Loucy (cell line): ENCODE data around the gene EBP.

ENCODE experiments used
- H2AFZ ChIP-seq: fragments of 200-600 bp; sonication (generic); 2 replicates; pipeline ENCODE4 v1.6.0; 2016; ENCODE audit warnings: antibody characterized with exemption, mild to moderate bottlenecking, low read length, moderate library complexity
- H3F3A ChIP-seq: fragments of 200-600 bp; 2 replicates; pipeline ENCODE4 v1.6.0; 2016; ENCODE audit warnings: antibody characterized with exemption, low read depth, mild to moderate bottlenecking
- H3K27me3 ChIP-seq: fragments of 200-600 bp; sonication (generic); 2 replicates; pipeline ENCODE4 v1.6.1; 2014; ENCODE audit warnings: low read length, mild to moderate bottlenecking; ENCODE audit not compliant: insufficient read depth, poor library complexity, severe bottlenecking
- H3K36me3 ChIP-seq: fragments of 200-600 bp; sonication (generic); 2 replicates; pipeline ENCODE4 v1.6.1; 2016; ENCODE audit warnings: low read length; ENCODE audit not compliant: insufficient read depth
- H3K4me1 ChIP-seq: fragments of 200-600 bp; sonication (generic); 2 replicates; pipeline ENCODE4 v1.5.1; 2014; ENCODE audit warnings: low read length, mild to moderate bottlenecking; ENCODE audit not compliant: insufficient read depth, poor library complexity, severe bottlenecking
- H3K4me2 ChIP-seq: fragments of 200-600 bp; sonication (generic); 2 replicates; pipeline ENCODE4 v1.6.0; 2014; ENCODE audit warnings: antibody characterized with exemption, low read length, low read depth, mild to moderate bottlenecking; ENCODE audit not compliant: poor library complexity, severe bottlenecking
- H3K4me3 ChIP-seq: fragments of 200-600 bp; sonication (generic); 2 replicates; pipeline ENCODE4 v1.5.1; 2014; ENCODE audit warnings: low read length, mild to moderate bottlenecking, mixed read lengths; ENCODE audit not compliant: poor library complexity, severe bottlenecking
- H3K79me2 ChIP-seq: fragments of 200-600 bp; sonication (generic); 2 replicates; pipeline ENCODE4 v1.6.1; 2014; ENCODE audit warnings: low read length; ENCODE audit not compliant: insufficient read depth
- H3K9ac ChIP-seq: fragments of 200-600 bp; sonication (generic); 2 replicates; pipeline ENCODE4 v1.6.0; 2014; ENCODE audit warnings: mild to moderate bottlenecking, low read depth, low read length, moderate library complexity; ENCODE audit not compliant: poor library complexity, severe bottlenecking
- H3K9me2 ChIP-seq: fragments of 200-600 bp; sonication (generic); replicated peaks from 2 replicates; pipeline ENCODE4 v1.6.1; 2016; ENCODE audit warnings: low read depth, low read length, mixed read lengths
- H3K9me3 ChIP-seq: fragments of 200-600 bp; sonication (generic); 2 replicates; pipeline ENCODE4 v1.6.1; 2014; ENCODE audit warnings: mild to moderate bottlenecking, antibody characterized with exemption, low read length, low read depth; ENCODE audit not compliant: insufficient read depth
- H4K20me1 ChIP-seq: fragments of 200-600 bp; sonication (generic); 2 replicates; pipeline ENCODE4 v1.6.0; 2014; ENCODE audit warnings: antibody characterized with exemption, low read length, mild to moderate bottlenecking; ENCODE audit not compliant: insufficient read depth, poor library complexity, severe bottlenecking
- CTCF ChIP-seq: fragments of 200-600 bp; sonication (generic); conservative IDR thresholded peaks from 2 replicates; pipeline ENCODE4 v1.5.1; 2014; ENCODE audit warnings: mild to moderate bottlenecking, antibody characterized with exemption, low read length
- EZH2phosphoT487 ChIP-seq: fragments of 200-600 bp; IDR thresholded peaks from 2 replicates; pipeline ENCODE4 v1.6.1; 2018; ENCODE audit warnings: antibody characterized with exemption, mild to moderate bottlenecking, moderate library complexity, borderline replicate concordance

The EBP gene

GRCh38 chrX:48473704-48473990 lies 48.0 kb upstream of the EBP start:
- no peak overlapping the region for H3K4me2 ChIP-seq
- TF ChIP-seq EZH2phosphoT487 (no peak), CTCF (no peak)
- no peaks in the 10 kb centered on the region for H3F3A ChIP-seq
- H3K9me2 ChIP-seq: no peaks in the 10 kb centered on the region
- H3K79me2 ChIP-seq: peaks cover 34% of the 10 kb centered on the region
- no peaks in the 10 kb centered on the region for H3K27me3 ChIP-seq
- H2AFZ ChIP-seq: no peak overlapping the region
- H3K9me3 ChIP-seq: no peaks in the 10 kb centered on the region
- H3K4me3 ChIP-seq: no peak overlapping the region
- H3K9ac ChIP-seq: no peak overlapping the region
- no peaks in the 10 kb centered on the region for H3K36me3 ChIP-seq
- no peaks in the 10 kb centered on the region for H4K20me1 ChIP-seq
- peaks cover 16% of the 10 kb centered on the region for H3K4me1 ChIP-seq

- H2AFZ ChIP-seq: no peak overlapping the region
Measured at GRCh38 chrX:48474127-48474526, 47.5 kb upstream of the EBP start.

GRCh38 chrX:48474581-48474980 lies 47.0 kb upstream of the EBP start:
- H3K27me3 ChIP-seq: no peaks in the 10 kb centered on the region
- H3K9me2 ChIP-seq: no peaks in the 10 kb centered on the region
- no peak overlapping the region for H2AFZ ChIP-seq
- H4K20me1 ChIP-seq: no peaks in the 10 kb centered on the region
- no peaks in the 10 kb centered on the region for H3F3A ChIP-seq
- peaks cover 39% of the 10 kb centered on the region for H3K79me2 ChIP-seq
- H3K4me1 ChIP-seq: peaks cover 14% of the 10 kb centered on the region
- H3K9me3 ChIP-seq: no peaks in the 10 kb centered on the region
- peak overlapping the region; percentile 72 for H3K4me2 ChIP-seq
- TF ChIP-seq CTCF (no peak), EZH2phosphoT487 (no peak)
- H3K9ac ChIP-seq: peak overlapping the region; percentile 88
- no peaks in the 10 kb centered on the region for H3K36me3 ChIP-seq
- H3K4me3 ChIP-seq: peak overlapping the region; percentile 84

More at GRCh38 chrX:48474127-48474526, 47.5 kb upstream of the EBP start:
- Histone ChIP-seq H3K27me3 (no peaks in the 10 kb centered on the region), H3K9me3 (no peaks in the 10 kb centered on the region), H3K79me2 (peaks cover 39% of the 10 kb centered on the region), H3K4me2 (no peak overlapping the region), H4K20me1 (no peaks in the 10 kb centered on the region), H3K9ac (no peak overlapping the region), H3K9me2 (no peaks in the 10 kb centered on the region), H3F3A (no peaks in the 10 kb centered on the region), H3K4me1 (peaks cover 16% of the 10 kb centered on the region), H3K4me3 (no peak overlapping the region), H3K36me3 (no peaks in the 10 kb centered on the region)
- TF ChIP-seq CTCF (peak; percentile 50), EZH2phosphoT487 (no peak)
